HG03135 (cell line): ENCODE results near the gene CLBA1.

Experiments used
- ATAC-seq: cut with Tn5 transposase; IDR thresholded peaks from one replicate; pipeline ENCODE4 v1.9.1; 2021; ENCODE audit warnings: mild to moderate bottlenecking, moderate library complexity; ENCODE audit not compliant: unreplicated experiment

Gene CLBA1

DNA sequence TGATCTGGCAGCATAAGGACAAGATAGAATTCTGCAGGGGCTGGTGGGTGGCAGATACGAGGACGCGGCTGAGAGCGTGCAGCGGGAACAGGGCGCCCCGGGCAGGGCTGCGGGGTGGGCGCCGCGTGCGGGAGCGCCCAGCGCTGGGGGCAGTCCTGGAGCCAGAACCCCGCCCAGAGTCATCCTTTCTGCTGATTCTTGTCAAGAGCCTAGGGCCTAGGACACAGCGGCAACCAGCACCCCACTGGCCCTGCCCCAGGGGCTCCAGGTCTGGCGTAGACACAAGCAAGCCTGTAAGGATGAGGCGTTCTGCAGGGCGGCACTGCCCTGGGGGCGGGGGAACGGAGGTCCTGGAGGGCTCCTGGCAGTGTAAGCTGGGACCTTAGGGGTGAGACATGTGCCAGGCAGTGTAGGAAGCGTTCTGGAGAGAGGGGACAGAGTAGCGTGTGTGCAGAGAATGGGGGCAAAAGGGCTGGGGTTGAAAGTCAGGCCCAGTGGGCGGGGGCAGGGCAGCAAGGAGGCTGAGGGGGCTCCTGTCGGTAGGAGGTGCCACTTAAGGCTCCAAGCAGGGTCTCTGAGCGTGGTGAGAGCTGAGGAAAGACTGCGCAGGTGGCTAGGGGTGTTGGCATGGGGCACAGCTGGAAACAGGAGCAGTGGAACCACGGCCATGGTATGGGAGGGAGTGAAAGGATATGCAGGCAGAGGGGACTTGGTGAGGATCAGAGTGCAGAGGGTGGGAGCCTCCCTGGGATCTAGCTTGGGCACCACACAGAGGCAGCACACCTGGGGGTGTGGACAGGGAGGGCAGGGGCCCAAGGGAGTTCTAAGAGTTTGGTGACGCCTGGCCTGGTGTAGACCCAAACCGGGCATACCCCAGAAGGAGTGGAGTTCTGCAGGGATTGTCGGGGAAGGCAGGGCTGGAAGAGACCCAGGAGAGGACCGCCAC is 6.6 kb upstream of the CLBA1 start:
- ATAC-seq: no peak

DNA sequence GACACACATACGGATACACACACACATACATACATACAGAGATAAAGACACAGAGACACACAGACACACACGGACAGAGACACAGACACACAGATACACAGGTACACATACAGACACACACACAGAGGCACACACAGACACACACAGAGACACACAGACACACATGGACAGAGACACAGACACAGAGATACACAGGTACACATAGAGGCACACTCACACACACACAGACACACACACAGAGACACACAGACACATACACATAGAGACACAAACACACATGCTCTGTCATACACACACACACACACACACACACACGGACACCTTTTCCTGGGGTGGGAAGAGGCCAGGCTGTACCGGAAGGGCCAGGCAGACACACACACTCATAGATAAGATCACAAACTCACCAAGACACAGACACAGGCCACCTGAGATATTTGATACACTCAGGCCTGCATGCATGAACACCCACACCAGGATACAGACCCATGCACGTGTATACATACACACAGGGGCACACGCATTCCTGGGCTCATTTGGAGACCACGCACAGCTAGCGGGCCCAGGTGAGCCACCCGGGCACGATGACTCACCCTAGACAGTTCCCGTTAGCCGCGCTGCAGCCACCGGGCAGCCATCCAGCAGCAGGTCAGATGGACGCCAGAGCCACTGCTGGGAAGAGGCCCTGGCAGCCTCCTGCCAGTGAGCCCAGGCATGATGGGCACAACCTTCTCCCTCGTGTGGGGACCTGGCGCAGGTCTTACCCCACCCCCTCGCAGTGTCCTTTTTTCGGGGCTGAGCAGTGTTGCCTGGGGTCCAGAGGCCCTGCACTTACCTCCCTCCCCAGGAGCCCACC is 5.6 kb upstream of the CLBA1 start:
- no peak for ATAC-seq

DNA sequence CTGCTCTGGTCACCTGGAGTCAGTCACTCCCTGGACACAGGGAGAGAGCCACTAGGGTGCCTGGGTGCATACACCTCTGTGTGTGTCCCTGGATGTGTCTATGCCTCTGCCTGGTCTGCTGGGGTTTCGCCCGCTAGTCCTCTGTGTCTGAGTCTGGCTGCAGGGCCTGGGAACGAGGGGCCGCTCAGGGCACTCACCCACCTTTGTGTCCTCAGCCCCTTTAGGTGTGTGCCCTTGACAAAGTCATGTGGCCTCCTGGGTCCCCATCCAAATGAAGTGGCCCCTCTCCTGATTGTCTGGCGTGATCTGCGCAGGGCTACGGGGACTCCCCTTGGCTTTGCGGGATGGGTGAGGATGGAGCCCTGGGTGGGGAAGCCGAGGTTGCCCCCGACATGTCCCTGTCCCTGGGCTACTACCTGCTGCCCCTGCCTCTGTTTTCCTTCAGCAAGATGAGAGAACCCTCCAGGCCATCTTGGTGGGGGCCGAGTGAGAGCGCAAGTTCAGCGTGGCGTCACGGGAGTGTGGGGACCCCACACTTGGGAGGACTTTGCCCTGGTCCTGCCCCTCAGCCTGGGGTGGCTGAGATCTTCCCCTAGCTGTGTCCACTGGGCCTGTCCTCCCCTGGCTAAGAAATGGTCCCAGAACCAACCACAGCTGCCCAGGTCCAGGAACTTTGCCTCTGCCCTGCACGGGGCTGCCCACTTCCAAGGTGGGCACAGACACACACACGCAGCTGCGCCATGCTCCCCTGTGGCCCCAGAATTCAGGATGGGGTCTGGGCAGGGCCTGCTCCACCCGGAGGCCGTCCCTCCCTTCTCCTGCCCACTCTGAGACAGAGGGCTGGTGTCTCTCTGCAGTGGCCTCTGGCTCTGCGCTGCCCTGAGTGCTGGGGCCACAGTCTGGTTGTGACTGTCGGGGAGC is 4.7 kb upstream of the CLBA1 start:
- ATAC-seq: no peak

DNA sequence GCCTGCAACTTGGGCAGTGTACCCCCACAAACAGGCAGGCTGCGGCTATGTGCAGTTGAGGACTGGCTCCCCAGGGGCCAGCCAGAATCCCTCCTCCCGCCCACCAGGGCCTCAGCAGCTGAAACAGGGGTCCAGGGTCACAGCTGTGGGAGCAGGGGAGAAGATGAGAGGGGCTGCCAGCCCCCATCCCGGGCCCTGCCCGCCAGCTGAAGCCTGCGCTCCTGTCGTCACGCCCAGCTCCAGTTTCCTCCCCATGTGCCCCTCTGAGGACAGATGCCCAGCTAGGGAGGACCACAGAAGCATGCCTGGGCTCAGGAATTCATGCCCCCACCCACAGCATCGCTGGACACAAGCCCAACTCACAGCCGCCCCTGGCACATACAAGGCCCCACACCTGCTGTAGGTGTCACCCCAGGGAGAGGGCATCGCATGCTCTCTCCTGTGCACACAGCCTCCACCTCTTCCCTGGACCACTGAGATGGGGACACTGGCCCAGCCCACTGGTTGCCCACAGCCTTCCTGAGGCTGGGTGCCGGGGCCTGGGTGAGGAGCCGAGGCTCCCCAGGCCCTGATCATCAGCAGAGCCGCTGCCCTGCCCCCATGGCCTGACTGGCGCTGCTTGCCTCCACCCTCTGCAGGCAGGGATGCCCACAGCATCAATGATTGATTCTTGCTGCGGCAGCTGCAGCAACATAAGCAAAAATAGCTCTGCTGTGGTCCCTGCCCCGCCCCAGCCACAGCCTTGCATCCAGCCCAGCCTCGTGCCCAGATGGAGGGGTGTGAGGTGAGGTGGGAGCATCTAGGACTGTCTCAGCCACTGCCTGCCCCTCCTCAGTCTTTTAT is 3.7 kb upstream of the CLBA1 start:
- no peak for ATAC-seq

DNA sequence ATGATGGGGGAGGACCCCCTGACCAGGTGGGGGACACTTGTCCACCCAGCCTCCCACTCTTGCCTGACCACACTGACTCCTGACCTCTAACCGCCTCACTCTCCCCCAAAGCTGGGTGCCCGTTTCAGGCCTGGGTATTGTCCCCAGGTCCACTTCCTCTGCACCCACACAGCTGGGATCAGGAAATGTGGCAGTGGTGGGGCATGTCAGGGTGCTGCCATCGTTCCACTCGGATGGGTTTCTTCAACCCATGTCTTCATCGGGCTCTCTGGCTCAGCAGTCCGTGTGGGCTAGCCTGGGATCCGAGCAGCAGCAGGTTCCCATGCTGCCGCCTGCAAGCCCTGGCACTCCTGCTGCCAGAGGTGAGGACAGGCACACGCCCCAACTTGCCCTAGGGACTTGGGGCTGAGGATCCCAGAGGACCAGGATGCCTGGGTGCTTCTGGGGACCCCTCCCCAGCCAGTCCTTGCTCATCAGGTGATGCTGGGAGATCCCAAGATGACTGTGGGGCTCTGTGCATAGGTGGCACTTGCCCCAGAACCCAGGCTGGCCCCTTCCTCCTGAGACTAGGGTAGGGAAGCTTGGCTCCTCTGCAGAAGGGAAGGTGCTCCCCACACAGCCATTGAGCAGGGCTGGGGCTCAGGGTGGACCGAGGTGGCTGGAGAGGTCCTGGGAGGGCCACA is 2.9 kb upstream of the CLBA1 start:
- ATAC-seq: no peak

DNA sequence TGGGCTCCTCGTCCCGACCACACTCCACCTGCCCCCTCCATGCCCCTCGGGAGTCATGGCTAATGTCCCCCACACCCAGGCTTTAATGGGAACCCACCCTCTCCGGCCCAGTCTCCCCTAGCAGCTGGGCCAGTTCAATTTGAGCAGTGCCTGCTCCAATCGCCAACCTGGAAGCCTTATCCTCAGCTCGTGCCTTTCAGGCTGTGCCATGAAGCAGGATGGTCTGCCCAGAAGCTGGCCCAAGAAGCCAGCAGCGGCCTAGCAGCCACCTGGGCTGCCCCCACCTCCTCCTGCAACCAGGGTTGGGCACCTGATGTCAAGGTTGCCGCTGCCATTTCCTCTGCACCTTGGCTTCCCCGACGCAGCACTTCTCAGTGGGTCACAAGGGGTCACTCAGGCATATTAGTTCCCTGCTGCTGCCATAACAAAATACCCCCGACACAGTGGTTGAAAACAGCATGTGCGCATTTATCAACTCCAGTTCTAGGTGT is 2.3 kb upstream of the CLBA1 start:
- no peak for ATAC-seq

DNA sequence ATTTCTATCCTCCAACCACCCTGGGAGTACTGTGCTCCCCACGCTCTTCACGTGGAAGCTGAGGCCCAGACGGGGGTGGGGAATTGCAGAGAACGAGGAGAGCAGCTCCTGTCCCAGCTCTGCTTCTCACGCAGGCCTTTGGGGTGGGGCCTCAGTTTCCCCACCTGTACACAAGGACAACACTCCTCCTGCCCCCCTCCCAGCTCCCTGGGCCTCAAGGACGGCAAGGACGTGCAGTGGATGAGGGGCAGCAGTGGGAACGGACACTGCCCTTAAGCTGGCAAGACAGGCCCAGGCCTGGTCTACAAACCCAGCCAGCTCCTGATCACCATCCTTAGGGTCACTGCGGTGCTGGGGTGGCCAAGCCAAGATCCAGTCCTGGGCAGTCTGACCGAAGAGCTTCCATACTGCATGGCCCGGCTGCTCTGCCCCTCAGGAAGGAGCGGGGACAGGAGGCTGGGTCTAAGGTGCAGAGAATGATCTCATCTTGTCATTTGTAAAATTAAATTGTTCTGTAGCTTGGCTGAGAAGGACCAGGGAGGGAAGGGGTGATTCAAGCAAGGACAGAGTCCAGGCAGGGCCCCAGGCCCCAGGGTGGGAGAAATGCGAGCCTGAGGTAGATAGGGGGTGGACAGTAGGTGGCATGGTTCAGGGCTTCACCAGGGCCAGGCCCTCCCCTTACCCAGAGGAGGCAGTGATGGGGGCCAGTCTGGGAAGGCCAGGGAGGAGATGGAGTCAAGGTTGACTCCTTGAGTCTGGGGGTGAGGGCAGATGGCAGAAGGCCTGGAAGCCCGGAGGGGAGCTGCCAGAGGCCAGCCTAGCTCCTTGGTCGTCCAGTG is 1.3 kb upstream of the CLBA1 start:
- no peak for ATAC-seq

DNA sequence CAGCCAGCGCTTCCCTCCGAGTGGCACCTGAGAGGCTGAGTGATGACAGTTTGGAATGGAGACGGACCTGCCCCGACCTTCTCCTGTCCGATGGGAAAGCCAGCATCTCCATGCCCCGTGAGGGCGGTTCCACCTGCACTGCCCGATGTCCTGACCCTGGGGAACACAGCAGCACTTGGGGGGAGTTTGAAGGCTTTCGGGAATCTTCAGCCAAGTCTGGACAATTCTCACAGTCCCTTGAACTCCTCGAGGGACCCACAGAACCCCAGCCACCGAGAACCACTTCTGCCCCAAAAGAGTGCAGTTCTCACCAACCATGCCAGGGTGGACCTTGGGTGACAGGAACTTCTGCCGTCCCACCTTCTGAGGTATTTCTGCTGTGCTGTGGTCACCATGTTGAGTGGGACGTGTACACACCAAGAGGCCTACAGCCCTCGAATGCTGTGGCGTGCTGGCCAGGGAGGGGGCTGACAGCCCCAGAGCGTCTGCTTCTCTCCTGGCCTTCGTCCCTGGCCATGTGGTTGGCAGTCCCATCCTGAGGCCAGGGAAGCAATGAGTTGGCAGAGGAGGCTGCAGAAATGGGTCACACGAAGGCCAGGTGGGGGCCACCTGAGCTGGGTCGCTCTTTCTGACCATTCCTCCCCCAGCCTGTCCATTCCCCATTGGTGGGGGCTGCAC is 1.0 kb downstream of the CLBA1 start:
- ATAC-seq: no peak

DNA sequence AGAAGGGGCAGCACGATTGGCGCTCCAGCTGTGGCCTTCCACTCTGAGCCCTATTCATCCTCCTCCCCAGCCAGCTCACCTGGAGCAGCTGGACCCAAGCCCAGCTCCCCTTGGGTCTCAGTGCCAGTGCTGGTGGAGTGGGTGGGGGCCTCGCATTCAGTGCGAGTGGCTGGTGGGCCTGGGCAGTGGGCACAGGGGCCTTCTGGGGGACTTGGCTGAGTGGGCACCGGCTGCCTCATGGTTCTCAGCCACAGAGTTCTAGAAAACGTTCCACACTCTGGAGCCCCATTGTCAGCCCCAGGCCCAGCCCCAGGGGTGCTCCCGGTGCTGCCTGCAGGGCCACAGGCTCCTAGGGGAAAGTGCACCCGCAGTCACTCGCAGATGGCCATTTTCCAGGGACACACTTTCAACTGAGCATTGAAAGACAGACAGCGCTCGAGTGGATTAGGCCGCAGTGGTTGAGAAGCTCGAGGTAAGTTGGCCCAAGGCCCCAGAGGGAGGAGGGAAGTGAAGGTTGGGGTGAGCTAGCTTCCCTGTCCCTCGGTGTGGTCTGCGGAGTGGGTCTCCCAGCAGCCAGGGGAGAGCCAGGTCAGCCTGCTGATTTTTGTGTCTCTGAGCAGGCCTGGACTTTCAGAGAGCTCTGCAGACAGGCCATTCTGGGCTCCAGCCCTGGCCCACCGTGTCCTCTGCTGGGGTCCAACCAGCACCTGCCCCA is 3.8 kb downstream of the CLBA1 start:
- ATAC-seq: no peak

DNA sequence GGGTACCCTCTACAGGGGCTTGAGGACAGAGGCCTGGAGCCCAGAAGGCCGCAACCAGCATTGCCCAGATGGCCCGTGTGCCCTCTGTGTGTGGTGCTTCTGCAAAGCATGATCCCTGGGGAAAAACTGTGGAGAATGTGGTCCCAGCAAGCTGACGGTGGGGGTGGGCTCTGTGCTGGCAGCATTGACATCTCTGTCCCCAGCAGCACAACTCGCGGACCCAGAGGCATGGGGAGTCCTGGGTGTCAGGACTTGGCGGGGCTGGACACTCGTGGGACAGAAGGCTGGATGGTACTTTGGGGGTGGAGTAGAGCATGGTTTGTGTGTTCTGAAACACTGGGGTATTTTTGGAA is 4.3 kb downstream of the CLBA1 start:
- ATAC-seq: no peak

DNA sequence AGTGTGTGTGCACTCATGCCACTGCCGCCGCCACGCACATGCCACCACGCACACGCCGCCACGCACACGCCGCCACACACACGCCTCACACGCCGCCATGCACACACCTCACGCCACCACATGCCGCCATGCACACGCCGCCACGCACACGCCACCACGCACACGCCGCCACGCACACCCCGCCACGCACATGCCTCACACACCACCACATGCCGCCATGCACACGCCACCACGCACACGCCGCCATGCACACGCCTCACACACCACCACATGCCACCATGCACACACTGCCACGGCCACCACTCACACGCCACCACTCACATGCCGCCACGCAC is 6.3 kb downstream of the CLBA1 start:
- no peak for ATAC-seq

DNA sequence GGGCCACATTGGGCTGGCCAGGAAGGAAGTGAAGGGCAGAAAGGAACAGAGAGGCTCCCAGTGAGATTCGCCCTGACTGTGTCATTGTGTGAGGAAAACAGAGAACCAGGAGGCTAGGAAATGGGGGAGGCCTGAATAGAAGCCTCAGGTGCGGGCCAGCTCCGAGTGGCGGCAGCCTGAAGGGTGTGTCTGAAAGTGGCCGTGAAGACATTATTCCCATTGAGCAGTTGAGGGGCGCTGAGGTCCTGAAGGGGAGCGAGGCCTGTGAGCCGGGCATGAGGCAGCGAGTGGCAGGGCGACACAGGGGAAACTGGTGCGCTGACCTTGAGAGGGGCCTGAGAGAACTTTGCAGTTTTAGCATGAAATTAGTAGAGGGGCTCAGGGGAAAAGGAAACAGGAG is 6.9 kb downstream of the CLBA1 start:
- no peak for ATAC-seq

DNA sequence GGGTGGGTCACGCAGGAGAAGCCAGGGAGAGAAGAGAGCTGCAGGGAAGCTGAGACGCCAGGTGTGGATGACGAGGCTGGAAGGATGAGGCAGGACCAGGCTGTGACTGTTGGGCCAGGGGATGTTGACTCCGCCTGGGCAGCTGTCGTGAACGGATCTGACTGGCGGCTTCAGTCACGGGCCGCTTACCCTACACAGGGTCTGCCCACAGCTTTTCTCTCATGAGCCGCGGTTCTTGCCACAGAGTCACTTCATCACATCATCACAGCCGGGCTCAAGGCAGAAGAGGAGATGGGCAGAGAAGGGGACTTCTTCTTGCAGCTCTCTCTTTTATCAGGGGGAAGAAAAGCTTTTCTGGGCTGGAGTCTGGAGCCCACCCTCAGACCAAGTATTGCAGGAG is 7.7 kb downstream of the CLBA1 start:
- no peak for ATAC-seq

DNA sequence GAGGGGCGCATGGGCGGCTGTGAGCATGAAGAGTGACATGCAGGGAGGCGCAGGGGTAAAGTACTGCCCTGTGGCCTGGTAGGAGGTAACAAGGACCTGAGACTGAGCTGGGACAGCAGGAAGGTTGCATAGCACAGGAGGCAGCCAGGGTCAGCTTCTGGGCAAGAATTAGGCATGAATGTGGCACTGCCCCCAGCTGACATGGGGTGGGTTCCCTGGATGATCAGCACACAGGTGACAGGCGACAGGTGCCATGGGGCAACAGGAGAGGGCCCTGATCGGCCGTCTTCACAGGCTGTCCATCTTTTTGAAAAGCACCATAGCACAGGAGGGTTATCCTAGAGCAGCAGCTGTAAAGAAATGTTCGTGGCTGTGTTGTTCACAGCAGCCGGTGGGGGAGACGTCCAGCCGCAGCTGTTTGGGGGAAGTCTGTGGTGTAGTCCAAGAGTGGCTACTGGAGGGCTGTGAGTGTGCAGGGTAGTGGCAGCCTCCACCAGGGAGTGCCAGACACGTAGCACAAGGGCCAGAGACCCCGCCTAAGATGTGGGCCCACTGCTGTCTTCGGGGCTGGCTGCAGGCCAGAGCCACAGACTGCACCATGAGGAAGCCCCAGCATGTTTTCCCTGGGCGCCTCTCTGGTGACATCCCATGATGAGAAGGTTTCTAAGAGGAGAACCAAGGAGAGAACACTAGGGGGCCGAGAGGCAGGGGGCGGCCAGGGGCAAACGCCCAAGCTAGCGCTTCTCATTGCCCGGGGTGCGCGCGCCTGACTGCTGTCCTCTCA is 8.4 kb downstream of the CLBA1 start:
- ATAC-seq: no peak

DNA sequence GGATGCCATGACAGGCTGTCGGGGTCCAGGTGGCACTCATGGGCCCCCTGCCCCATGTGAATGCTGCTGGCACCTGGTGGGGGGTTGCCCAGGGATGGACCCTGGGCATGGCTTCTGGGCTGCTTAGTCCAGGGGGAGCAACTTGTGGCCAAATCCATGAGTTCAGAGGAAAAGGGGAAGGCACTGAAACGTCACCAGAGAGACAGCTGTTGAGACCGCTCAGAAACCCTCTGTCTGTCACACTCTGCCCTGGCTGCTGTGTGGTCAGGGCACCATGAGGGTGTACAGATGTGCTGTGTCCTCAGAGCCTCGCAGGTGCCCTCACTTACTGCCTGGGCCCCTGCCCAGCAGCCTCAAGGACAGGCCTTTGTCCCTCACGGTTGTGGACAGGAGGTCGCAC is 9.4 kb downstream of the CLBA1 start:
- no peak for ATAC-seq

DNA sequence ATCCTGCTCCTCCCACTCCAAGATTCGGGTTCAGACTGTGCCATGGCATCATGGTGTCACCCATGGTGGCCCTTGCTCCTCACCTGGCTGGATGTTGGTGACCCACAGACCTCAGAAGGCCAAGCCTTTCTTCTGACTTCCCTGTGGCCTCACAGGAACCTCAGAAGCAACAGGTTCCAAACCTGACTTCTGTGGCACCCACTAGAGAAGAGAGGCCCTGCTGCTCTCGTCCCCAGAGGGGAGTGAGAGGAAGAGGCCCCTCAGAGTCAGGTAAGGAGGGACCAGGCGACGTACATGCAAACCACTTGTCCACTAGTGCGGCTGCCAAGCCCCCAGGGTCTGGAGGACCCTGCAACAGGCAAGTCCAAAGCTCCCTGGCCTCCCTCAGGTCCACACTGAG is 10.4 kb downstream of the CLBA1 start:
- no peak for ATAC-seq

DNA sequence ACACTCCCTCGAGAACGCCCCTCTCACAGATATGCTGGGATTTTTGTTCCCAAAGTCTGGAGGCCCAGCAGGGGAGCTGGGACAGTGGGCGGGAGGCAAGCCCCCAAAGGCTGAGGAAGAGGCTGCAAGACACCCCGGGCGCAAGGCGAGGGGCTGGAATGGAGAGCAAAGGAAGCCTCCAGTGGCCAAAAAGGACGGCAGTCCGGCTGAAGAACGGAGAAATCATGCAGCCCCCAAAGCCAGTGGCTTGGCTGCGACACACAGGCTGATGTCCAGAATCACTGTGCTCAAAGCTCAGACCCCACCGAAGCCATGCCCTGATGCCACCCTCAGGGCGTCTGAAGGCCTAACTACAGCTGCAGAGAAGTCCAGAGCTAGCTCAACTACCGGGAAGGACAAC is 10.9 kb downstream of the CLBA1 start:
- no peak for ATAC-seq
